ENCODE measurements around the gene RPH3AL.
"Not testable (repeated sequence)": the region's sequence is repeated elsewhere in the genome, so short reads cannot be mapped to it uniquely, and the experiment has no call there.

Gene RPH3AL

GRCh38 chr17:258906-259305 lies 93.7 kb downstream of the RPH3AL start:
- no peak for DNase-seq

- DNase-seq, result no peak
Measured at GRCh38 chr17:258045-258734, 94.4 kb downstream of the RPH3AL start.

- DNase-seq, result no peak
Measured at GRCh38 chr17:253091-253846, 99.3 kb downstream of the RPH3AL start.

- DNase-seq, result no peak
Measured at GRCh38 chr17:252456-252855, 100.2 kb downstream of the RPH3AL start.

- no peak for DNase-seq
Measured at GRCh38 chr17:251531-251930, 101.1 kb downstream of the RPH3AL start.

GRCh38 chr17:250487-251300 lies 101.9 kb downstream of the RPH3AL start:
- DNase-seq, result no peak

GRCh38 chr17:249236-249993 lies 103.2 kb downstream of the RPH3AL start:
- DNase-seq, result no peak

- DNase-seq, result peak; percentile 28
Measured at GRCh38 chr17:248337-249235, 104.0 kb downstream of the RPH3AL start.

- DNase-seq, result no peak
Measured at GRCh38 chr17:247767-248166, 104.8 kb downstream of the RPH3AL start.

GRCh38 chr17:246851-247421 lies 105.7 kb downstream of the RPH3AL start:
- no peak for DNase-seq

GRCh38 chr17:246226-246625 lies 106.4 kb downstream of the RPH3AL start:
- no peak for DNase-seq

GRCh38 chr17:245611-246010 lies 107.0 kb downstream of the RPH3AL start:
- no peak for DNase-seq

- no peak for DNase-seq
Measured at GRCh38 chr17:245020-245419, 107.6 kb downstream of the RPH3AL start.

- DNase-seq, result not testable (repeated sequence)
Measured at GRCh38 chr17:243924-244323, 108.7 kb downstream of the RPH3AL start.

- DNase-seq, result no peak
Measured at GRCh38 chr17:238964-239259, 113.7 kb downstream of the RPH3AL start.

GRCh38 chr17:238071-238963 lies 114.3 kb downstream of the RPH3AL start:
- DNase-seq, result no peak

- no peak for DNase-seq
Measured at GRCh38 chr17:237406-237955, 115.1 kb downstream of the RPH3AL start.

- DNase-seq, result no peak
Measured at GRCh38 chr17:236641-237405, 115.8 kb downstream of the RPH3AL start.
